Breast epithelium (tissue), 3 donors: Measurements from ENCODE around the gene GUK1.

Source experiments
- CTCF ChIP-seq, 3 donors: fragments of 450-650 bp; IDR thresholded peaks; one replicate each; pipeline ENCODE4 v1.5.1; 2016 to 2017; ENCODE audit warnings: antibody characterized with exemption in 3 of 3, mild to moderate bottlenecking in 3 of 3, moderate library complexity in 3 of 3
- POLR2A ChIP-seq: fragments of 450-650 bp; IDR thresholded peaks from one replicate; pipeline ENCODE4 v1.6.1; 2016; ENCODE audit warnings: antibody characterized with exemption, mild to moderate bottlenecking, moderate library complexity
- POLR2AphosphoS5 ChIP-seq, 3 donors: sonication (generic); formaldehyde crosslinking; IDR thresholded peaks; one replicate each; pipeline ENCODE4 v1.6.1; 2017; ENCODE audit warnings: antibody characterized with exemption in 3 of 3

GRCh38 chr1:228131766-228132165 lies 8.3 kb upstream of the GUK1 start:
- TF ChIP-seq POLR2AphosphoS5 (IDR thresholded peaks at IDR 0.05), result no peak
- TF ChIP-seq POLR2A, result no peak
- no peak for TF ChIP-seq CTCF (IDR thresholded peaks at IDR 0.05)
